GM19395 (cell line): ENCODE results near the gene MYG1.
A peak's percentile ranks its signal among the peaks of the same experiment; 100 is the strongest.
"Not testable (repeated sequence)": the region's sequence is repeated elsewhere in the genome, so short reads cannot be mapped to it uniquely, and the experiment has no call there.

ENCODE experiments used
- ATAC-seq: cut with Tn5 transposase; IDR thresholded peaks from one replicate; pipeline ENCODE4 v1.9.1; 2021; ENCODE audit warnings: mild to moderate bottlenecking, moderate library complexity; ENCODE audit not compliant: unreplicated experiment

MYG1 gene

GRCh38 chr12:53326460-53327185 lies 27.1 kb downstream of the MYG1 start:
- ATAC-seq = no peak

- ATAC-seq = no peak
Measured at GRCh38 chr12:53327435-53328042, 28.0 kb downstream of the MYG1 start.

GRCh38 chr12:53328043-53328435 lies 28.5 kb downstream of the MYG1 start:
- ATAC-seq = no peak

GRCh38 chr12:53330671-53331070 lies 31.2 kb downstream of the MYG1 start:
- no peak for ATAC-seq

GRCh38 chr12:53332339-53332738 lies 32.8 kb downstream of the MYG1 start:
- not testable (repeated sequence) for ATAC-seq

GRCh38 chr12:53332744-53333143 lies 33.2 kb downstream of the MYG1 start:
- no peak for ATAC-seq

- ATAC-seq = no peak
Measured at GRCh38 chr12:53333289-53333688, 33.8 kb downstream of the MYG1 start.

GRCh38 chr12:53333845-53334244 lies 34.4 kb downstream of the MYG1 start:
- no peak for ATAC-seq

GRCh38 chr12:53334822-53335221 lies 35.3 kb downstream of the MYG1 start:
- no peak for ATAC-seq

GRCh38 chr12:53336181-53336681 lies 36.7 kb downstream of the MYG1 start, which contains the start of gene SP7:
Gene SP7 (minus strand): TSS chr12:53336354. CDS start chr12:53335646, 708 bp downstream.
- ATAC-seq = no peak

- no peak for ATAC-seq
Measured at GRCh38 chr12:53338017-53338416, 38.5 kb downstream of the MYG1 start.

GRCh38 chr12:53338916-53339315 lies 39.4 kb downstream of the MYG1 start:
- no peak for ATAC-seq

- ATAC-seq = no peak
Measured at GRCh38 chr12:53340398-53340797, 40.9 kb downstream of the MYG1 start.

- no peak for ATAC-seq
Measured at GRCh38 chr12:53343449-53343848, 44.0 kb downstream of the MYG1 start.

- no peak for ATAC-seq
Measured at GRCh38 chr12:53343969-53344368, 44.5 kb downstream of the MYG1 start.

- ATAC-seq = no peak
Measured at GRCh38 chr12:53344487-53344823, 45.0 kb downstream of the MYG1 start.

- peak; percentile 65 for ATAC-seq
Measured at GRCh38 chr12:53344824-53345485, 45.5 kb downstream of the MYG1 start.

GRCh38 chr12:53345486-53346188 lies 46.1 kb downstream of the MYG1 start:
- ATAC-seq = no peak

- ATAC-seq = no peak
Measured at GRCh38 chr12:53346491-53346890, 47.0 kb downstream of the MYG1 start.

- ATAC-seq = no peak
Measured at GRCh38 chr12:53347905-53348304, 48.4 kb downstream of the MYG1 start.
